Activated CD4-positive, alpha-beta T cell treated with anti-CD3 and anti-CD28 coated beads for 36 hours (primary cell): Measurements from ENCODE around the gene EFCAB14. TPM values are rescaled to one million over a fixed set of nuclear protein-coding genes. Genes with fewer than 3 reads are reported as not detected.
"Not testable (repeated sequence)": the region's sequence is repeated elsewhere in the genome, so short reads cannot be mapped to it uniquely, and the experiment has no call there.

Source experiments
- ATAC-seq: fragments of 200-7000 bp; cut with Tn5 transposase; one replicate; pipeline ENCODE4 v1.10.0; 2021; ENCODE audit warnings: mild to moderate bottlenecking, moderate library complexity
- CTCF ChIA-PET: fragments of 350-600 bp; sonication (Branson Sonifier 250); formaldehyde crosslinking; loops from one replicate; lab custom pipeline; 2021; ENCODE audit warnings: antibody characterized with exemption; lab: Charles Lee
- POLR2A ChIA-PET: fragments of 350-600 bp; sonication (Branson Sonifier 250); formaldehyde crosslinking; loops from one replicate; lab custom pipeline; 2021; ENCODE audit warnings: antibody characterized with exemption, inconsistent platforms; lab: Charles Lee
- DNase-seq: peaks from one replicate; pipeline ENCODE4 v3.0.0-alpha.2; 2020
- H3K27ac Mint-ChIP-seq: one replicate; pipeline ENCODE4 v1.8.0; 2021; ENCODE audit warnings: mixed read lengths
- H3K27me3 Mint-ChIP-seq: one replicate; pipeline ENCODE4 v1.8.0; 2021; ENCODE audit warnings: mixed read lengths
- H3K36me3 Mint-ChIP-seq: one replicate; pipeline ENCODE4 v1.8.0; 2021; ENCODE audit warnings: low read depth, mixed read lengths
- H3K4me1 Mint-ChIP-seq: one replicate; pipeline ENCODE4 v1.8.0; 2021; ENCODE audit warnings: mixed read lengths
- H3K4me3 Mint-ChIP-seq: one replicate; pipeline ENCODE4 v1.8.0; 2021; ENCODE audit warnings: mild to moderate bottlenecking, moderate library complexity, mixed read lengths
- H3K9me3 Mint-ChIP-seq: one replicate; pipeline ENCODE4 v1.8.0; 2021; ENCODE audit warnings: low read depth, mixed read lengths
- intact Hi-C, 2 experiments: fragments of 100-400 bp; cut with DNase I in 1 of 2; cut with micrococcal nuclease in 1 of 2; formaldehyde crosslinking; loops; one replicate each; pipeline versions ENCODE4 v1.14.2 to v1.15.1; 2022 to 2024; cut with DNase I, micrococcal nuclease
- total RNA-seq, 2 experiments: library from RNA; stranded (reverse); gene quantifications; one replicate each; pipeline ENCODE4 v1.2.3, GENCODE V29; 2021

Gene EFCAB14
- total RNA-seq, 2 experiments from 2014 or later, result 37.8 to 54.3 TPM

GRCh38 chr1:46694676-46695075 is 24.2 kb downstream of the EFCAB14 start:
- peaks cover 48% of the 10 kb centered on the region for H3K36me3 Mint-ChIP-seq
- H3K27me3 Mint-ChIP-seq, H3K9me3 Mint-ChIP-seq, CTCF ChIA-PET, H3K27ac Mint-ChIP-seq, ATAC-seq, H3K4me3 Mint-ChIP-seq, intact Hi-C loops, POLR2A ChIA-PET, DNase-seq: not testable (repeated sequence)
- H3K4me1 Mint-ChIP-seq, result peaks cover 10% of the 10 kb centered on the region

DNA sequence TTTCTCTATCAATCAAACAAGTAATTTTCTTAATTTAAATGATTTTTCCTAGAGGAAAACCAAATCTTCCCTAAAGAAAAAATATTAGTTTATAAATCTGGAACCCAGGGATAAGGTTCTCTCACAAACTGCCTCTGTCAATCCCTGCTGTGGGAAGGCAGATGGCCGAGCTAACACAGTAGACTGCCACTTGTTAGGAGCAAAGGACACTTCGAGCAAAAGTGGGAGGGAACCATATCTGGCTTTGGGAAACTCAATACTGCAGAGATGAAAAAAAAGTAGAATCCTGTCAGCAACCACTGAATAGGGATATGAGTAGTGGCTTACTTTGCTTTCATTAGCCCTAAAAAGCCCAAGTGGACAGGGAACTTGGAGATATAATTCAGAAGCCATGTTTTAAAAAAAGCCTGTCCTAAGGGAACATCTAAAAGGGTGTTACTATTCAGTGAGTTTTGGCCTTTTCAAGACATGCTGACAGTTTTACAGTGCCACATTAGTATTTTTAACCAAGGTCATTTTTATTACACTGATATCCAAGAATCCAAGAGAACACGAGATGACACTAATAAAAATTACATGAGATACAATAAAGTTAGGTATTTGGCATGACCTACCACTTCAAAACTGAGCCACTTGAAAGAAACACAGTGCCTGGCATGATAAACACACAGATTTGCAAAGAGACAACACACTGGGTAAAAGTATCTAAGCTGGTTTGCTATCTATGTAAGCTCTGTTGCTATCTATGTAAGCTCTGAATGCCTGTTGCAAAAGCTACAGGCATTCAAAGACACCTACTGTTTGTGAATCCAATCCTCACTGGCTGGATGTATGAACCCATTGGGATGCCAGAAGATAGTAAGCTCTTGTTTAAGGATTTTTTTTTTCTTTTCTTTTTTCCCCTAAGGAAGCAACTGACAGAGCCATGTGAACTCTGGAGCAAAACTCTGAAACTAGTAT is 25.8 kb downstream of the EFCAB14 start:
- H3K27me3 Mint-ChIP-seq, result no peaks in the 10 kb centered on the region
- H3K36me3 Mint-ChIP-seq, result peaks cover 60% of the 10 kb centered on the region
- H3K4me1 Mint-ChIP-seq, result peaks cover 3% of the 10 kb centered on the region
- ChIA-PET CTCF (interaction anchor here (0.6 to 0.7 kb wide), 2 partner anchors 17 to 145 kb away, joined by 3 read pairs; no protein-coding TSS in a partner anchor), POLR2A (no interaction called here)
- no peaks in the 10 kb centered on the region for H3K9me3 Mint-ChIP-seq
- intact Hi-C loops, result no loop called here
- DNase-seq (no peak), ATAC-seq (no peak)
- no peak overlapping the region for H3K27ac Mint-ChIP-seq
- no peak overlapping the region for H3K4me3 Mint-ChIP-seq

- DNase-seq (no peak), ATAC-seq (no peak)
- Mint-ChIP-seq H3K4me1 (peaks cover 6% of the 10 kb centered on the region), H3K27me3 (no peaks in the 10 kb centered on the region), H3K4me3 (no peak overlapping the region), H3K27ac (no peak overlapping the region), H3K9me3 (no peaks in the 10 kb centered on the region), H3K36me3 (peaks cover 59% of the 10 kb centered on the region)
- ChIA-PET POLR2A (no interaction called here), CTCF (no interaction called here)
- intact Hi-C loops, result no loop called here
These were observed 26.7 kb downstream of the EFCAB14 start for GRCh38 chr1:46691997-46692790.

- Mint-ChIP-seq H3K27ac (no peak overlapping the region), H3K36me3 (peaks cover 56% of the 10 kb centered on the region), H3K4me1 (peaks cover 6% of the 10 kb centered on the region), H3K4me3 (no peak overlapping the region), H3K9me3 (no peaks in the 10 kb centered on the region), H3K27me3 (no peaks in the 10 kb centered on the region)
- no peak for ATAC-seq
- ChIA-PET CTCF (interaction anchor here (0.5 to 0.8 kb wide), 2 partner anchors 13 to 24 kb away, joined by 3 read pairs; no protein-coding TSS in a partner anchor), POLR2A (interaction anchor here (0.6 kb wide), 1 partner anchor 9 kb away, joined by 3 read pairs; no protein-coding TSS in a partner anchor)
- DNase-seq, result no peak
- intact Hi-C loops, result no loop called here
These were observed 27.9 kb downstream of the EFCAB14 start for GRCh38 chr1:46690931-46691421.

DNA sequence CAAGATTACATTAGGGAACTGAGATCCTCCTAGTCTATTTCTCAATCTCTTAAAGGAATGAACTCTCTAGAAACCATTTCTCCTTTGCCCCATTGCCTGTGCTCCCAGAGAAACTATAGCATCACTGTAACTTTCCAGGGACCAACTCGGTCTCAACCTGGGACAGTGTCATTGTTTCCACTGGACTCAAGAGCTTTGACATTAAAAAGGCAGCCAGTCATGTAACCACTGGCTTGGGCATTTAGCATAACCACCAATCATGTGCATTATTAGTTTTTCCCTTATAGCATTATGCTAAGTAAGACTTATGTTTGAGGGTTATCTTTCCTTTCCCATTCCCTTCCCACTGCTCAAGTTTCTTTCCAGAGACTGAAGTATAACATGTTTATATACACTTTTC is 29.0 kb downstream of the EFCAB14 start:
- Mint-ChIP-seq H3K27me3 (no peaks in the 10 kb centered on the region), H3K4me1 (peaks cover 7% of the 10 kb centered on the region), H3K27ac (no peak overlapping the region), H3K9me3 (no peaks in the 10 kb centered on the region), H3K4me3 (no peak overlapping the region), H3K36me3 (peaks cover 49% of the 10 kb centered on the region)
- ATAC-seq (no peak), DNase-seq (no peak)
- POLR2A ChIA-PET, result no interaction called here
- CTCF ChIA-PET, result interaction anchor here (0.7 kb wide), 1 partner anchor 83 kb away, joined by 3 read pairs; no protein-coding TSS in a partner anchor
- intact Hi-C loops, result no loop called here

- ChIA-PET POLR2A (no interaction called here), CTCF (no interaction called here)
- Mint-ChIP-seq H3K9me3 (no peaks in the 10 kb centered on the region), H3K27me3 (no peaks in the 10 kb centered on the region), H3K4me3 (no peak overlapping the region), H3K27ac (no peak overlapping the region), H3K4me1 (peaks cover 10% of the 10 kb centered on the region), H3K36me3 (peaks cover 49% of the 10 kb centered on the region)
- intact Hi-C loops, result no loop called here
- DNase-seq (no peak), ATAC-seq (no peak)
These were observed 29.6 kb downstream of the EFCAB14 start for GRCh38 chr1:46689356-46689755.

- intact Hi-C loops, result no loop called here
These were observed 30.9 kb downstream of the EFCAB14 start for GRCh38 chr1:46687921-46688509.

DNA sequence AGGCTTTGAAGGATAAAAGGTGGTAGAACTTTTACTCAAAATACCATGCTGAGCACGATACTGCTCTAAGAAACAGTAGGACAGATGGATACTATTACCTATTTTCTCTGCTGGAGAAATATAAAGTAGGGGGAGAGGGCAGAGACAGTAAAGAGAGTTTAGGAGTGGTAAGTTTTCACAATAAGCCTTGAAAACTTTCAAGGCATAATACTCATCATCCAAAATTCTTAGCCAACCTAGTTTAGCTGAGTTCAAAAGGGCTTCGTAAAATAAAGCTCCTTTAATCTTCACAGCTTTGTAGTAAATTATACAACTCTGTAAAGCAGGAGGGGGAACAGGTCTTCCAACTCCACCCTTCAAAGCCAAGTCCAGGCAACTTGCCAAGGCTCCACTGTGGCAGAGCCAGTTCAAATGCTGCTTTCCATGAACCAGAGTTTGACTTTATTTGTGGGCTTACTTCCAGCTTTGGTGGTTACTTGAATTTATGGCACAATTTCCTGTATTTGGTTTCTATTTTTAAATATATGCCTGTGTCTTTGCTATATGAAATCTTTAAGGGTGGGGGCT is 31.7 kb downstream of the EFCAB14 start:
- ChIA-PET POLR2A (no interaction called here), CTCF (interaction anchor here (0.7 to 2.3 kb wide), 3 partner anchors 9 to 20 kb away, joined by 3 to 6 read pairs (median 3); partner anchors contain the start of gene TEX38)
- Mint-ChIP-seq H3K36me3 (peaks cover 44% of the 10 kb centered on the region), H3K27me3 (no peaks in the 10 kb centered on the region), H3K9me3 (no peaks in the 10 kb centered on the region), H3K27ac (peak overlapping the region; percentile 34), H3K4me3 (no peak overlapping the region), H3K4me1 (peaks cover 10% of the 10 kb centered on the region)
- DNase-seq, result no peak
- ATAC-seq, result no peak
- intact Hi-C loops, result no loop called here

More at GRCh38 chr1:46687921-46688509, 30.9 kb downstream of the EFCAB14 start:
- ATAC-seq, result no peak
- peaks cover 10% of the 10 kb centered on the region for H3K4me1 Mint-ChIP-seq
- DNase-seq, result no peak
- peaks cover 47% of the 10 kb centered on the region for H3K36me3 Mint-ChIP-seq
- H3K27ac Mint-ChIP-seq, result peak overlapping the region; percentile 62
- H3K4me3 Mint-ChIP-seq, result no peak overlapping the region
- no peaks in the 10 kb centered on the region for H3K27me3 Mint-ChIP-seq
- ChIA-PET POLR2A (no interaction called here), CTCF (interaction anchor here (2.3 kb wide), 1 partner anchor 10 kb away, joined by 6 read pairs; no protein-coding TSS in a partner anchor)
- no peaks in the 10 kb centered on the region for H3K9me3 Mint-ChIP-seq

GRCh38 chr1:46686255-46686654 is 32.7 kb downstream of the EFCAB14 start:
- H3K27ac Mint-ChIP-seq, result no peak overlapping the region
- no peak overlapping the region for H3K4me3 Mint-ChIP-seq
- ATAC-seq, result no peak
- peaks cover 10% of the 10 kb centered on the region for H3K4me1 Mint-ChIP-seq
- CTCF ChIA-PET, result interaction anchor here (0.5 to 2.3 kb wide), 2 partner anchors 8 to 1009 kb away, joined by 4 to 6 read pairs; no protein-coding TSS in a partner anchor
- POLR2A ChIA-PET, result no interaction called here
- DNase-seq, result no peak
- H3K27me3 Mint-ChIP-seq, result no peaks in the 10 kb centered on the region
- no peaks in the 10 kb centered on the region for H3K9me3 Mint-ChIP-seq
- intact Hi-C loops, result no loop called here
- peaks cover 46% of the 10 kb centered on the region for H3K36me3 Mint-ChIP-seq

DNA sequence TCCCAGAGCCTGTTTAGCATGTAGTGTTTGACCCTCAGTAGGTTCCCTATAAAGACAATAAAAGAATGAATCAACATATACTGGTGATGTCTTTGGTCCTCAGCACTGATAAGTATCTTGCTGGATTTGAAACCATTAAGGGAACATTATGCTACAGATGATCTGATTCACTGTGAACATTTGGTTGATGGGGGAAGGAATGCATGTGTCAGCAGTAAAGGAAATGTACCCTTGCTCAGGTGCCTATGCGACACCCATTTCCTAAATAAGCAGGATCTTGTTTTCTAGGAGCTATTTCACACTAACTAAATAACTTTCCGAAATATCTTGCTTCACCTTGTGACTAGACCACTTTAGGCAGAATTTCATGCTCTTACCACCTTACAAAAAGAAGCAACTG is 34.2 kb downstream of the EFCAB14 start:
- Mint-ChIP-seq H3K36me3 (peaks cover 57% of the 10 kb centered on the region), H3K4me1 (peaks cover 7% of the 10 kb centered on the region), H3K4me3 (no peak overlapping the region), H3K27me3 (no peaks in the 10 kb centered on the region), H3K27ac (peak overlapping the region; percentile 34), H3K9me3 (no peaks in the 10 kb centered on the region)
- ATAC-seq (no peak), DNase-seq (no peak)
- POLR2A ChIA-PET, result no interaction called here
- CTCF ChIA-PET, result no interaction called here
- intact Hi-C loops, result no loop called here
